ENCODE results near the gene PARVA.

DNA sequence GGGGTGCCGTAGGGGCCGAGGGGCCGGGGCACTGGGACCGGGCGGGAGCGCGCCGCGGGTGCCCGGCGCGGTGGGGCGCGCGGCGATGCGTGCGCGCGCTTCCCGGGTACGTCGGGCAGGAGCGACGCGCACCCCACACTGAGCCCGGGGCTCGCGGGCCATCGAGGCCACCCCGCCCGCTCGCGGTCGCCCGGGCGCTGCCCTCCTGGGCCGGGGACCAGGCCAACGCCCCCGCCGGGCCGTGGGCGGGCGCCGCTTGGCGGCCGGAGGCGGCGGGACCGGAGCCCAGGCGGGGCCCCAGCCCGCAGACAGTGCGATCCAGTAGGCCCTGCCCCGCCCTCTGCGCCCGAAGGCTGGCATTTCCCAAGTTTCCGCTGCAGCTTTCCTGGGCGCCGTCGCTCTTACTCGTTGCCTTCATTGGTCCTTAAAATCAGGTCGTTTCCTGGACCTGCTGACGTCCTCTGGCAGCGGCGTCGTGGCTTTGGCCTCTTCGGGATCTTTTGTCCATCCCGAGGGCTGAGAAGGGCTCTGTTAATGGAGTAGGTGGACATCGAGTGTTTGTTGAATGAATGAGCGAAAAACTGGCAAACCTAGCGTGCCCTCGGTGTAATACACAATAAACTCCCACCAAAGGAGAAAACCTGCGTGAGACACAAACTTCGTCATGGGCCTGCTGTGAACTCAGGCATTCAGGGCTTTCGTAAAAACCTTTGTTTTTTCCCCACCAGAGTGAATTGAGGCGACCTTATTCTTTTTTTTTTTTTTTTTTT is 638 bp downstream of the PARVA start:
- TF ChIP-seq, protein P1, sequence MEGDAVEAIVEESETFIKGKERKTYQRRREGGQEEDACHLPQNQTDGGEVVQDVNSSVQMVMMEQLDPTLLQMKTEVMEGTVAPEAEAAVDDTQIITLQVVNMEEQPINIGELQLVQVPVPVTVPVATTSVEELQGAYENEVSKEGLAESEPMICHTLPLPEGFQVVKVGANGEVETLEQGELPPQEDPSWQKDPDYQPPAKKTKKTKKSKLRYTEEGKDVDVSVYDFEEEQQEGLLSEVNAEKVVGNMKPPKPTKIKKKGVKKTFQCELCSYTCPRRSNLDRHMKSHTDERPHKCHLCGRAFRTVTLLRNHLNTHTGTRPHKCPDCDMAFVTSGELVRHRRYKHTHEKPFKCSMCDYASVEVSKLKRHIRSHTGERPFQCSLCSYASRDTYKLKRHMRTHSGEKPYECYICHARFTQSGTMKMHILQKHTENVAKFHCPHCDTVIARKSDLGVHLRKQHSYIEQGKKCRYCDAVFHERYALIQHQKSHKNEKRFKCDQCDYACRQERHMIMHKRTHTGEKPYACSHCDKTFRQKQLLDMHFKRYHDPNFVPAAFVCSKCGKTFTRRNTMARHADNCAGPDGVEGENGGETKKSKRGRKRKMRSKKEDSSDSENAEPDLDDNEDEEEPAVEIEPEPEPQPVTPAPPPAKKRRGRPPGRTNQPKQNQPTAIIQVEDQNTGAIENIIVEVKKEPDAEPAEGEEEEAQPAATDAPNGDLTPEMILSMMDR (IDR thresholded peaks at IDR 0.05): peak; percentile 4 to 54 (median 31)
- TF ChIP-seq EP300 (IDR thresholded peaks at IDR 0.05) (peak in 1 of 2 donors; percentile 46), POLR2A (IDR thresholded peaks at IDR 0.05) (peak; percentile 29 to 55)
